ENCODE measurements around the gene FBXL20.

FBXL20 gene

GRCh38 chr17:39402244-39402889, 941 bp upstream of the FBXL20 start:
- peak; percentile 94 for DNase-seq (ENCODE audit: low spot score)
- TF ChIP-seq, protein P1, sequence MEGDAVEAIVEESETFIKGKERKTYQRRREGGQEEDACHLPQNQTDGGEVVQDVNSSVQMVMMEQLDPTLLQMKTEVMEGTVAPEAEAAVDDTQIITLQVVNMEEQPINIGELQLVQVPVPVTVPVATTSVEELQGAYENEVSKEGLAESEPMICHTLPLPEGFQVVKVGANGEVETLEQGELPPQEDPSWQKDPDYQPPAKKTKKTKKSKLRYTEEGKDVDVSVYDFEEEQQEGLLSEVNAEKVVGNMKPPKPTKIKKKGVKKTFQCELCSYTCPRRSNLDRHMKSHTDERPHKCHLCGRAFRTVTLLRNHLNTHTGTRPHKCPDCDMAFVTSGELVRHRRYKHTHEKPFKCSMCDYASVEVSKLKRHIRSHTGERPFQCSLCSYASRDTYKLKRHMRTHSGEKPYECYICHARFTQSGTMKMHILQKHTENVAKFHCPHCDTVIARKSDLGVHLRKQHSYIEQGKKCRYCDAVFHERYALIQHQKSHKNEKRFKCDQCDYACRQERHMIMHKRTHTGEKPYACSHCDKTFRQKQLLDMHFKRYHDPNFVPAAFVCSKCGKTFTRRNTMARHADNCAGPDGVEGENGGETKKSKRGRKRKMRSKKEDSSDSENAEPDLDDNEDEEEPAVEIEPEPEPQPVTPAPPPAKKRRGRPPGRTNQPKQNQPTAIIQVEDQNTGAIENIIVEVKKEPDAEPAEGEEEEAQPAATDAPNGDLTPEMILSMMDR (IDR thresholded peaks at IDR 0.05; ENCODE audit: extremely low read depth, missing control alignments): no peak

DNA sequence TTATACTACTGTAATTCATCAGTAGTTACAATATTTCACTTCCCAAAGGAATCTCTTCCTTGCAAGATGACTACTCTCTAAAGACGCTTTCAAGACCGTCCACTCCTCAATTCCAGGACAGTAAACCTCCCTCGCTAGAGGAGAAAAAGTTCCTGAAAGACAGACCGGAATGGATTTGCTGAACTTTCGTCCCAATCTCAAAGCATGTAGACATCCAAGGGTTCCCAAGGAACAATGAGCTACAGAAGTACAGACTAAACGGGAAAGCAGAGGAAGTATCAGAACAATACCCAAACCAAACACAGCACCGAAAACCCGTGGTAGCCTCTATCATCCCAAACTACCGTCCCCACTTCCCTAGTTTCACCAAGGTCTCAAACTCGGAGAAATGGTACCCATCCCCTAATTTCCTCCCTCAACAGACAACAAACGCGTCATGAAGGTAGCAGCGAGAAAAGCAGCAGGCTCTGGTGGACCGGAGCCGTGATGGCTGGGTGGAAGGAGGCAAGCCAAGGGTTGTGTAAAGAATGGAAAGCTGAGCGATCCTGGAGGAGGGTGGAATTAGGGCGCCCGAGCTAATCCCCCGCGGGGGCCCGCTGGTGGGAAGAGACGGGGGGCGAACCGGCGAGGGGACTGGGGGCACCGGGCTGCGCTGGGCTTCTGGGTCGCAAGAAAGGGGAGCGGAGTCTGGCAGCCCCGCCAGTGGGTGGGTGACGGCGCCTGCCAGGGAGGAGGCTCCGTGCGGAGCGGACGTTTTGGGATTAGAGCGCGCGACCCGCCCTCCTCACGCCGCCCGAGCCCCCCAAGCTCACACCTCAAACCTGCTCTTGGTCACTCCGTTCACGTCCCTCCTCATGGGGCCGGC, 647 bp downstream of the FBXL20 start:
- DNase-seq (ENCODE audit: low spot score): no peak
- TF ChIP-seq, protein P1 (IDR thresholded peaks at IDR 0.05; ENCODE audit: extremely low read depth, missing control alignments): no peak

DNA sequence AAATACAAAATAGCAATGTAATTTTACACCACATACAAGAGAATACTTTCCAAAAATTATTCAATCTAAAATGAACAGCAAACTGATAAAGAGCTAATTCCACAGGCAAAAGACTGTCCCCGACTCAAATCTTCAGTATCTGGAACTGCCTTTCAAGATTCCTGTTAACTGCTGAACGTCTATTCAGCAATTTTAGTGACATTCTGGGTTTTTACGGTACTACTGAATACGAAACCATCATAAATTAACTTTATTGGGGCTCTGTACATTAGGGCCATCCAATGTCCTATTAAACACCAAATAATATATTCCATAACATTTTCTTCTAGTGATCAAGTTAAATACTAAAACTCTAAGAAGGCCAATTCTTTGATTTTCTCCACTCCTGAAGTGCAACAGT, 1.6 kb downstream of the FBXL20 start:
- TF ChIP-seq, protein P1 (IDR thresholded peaks at IDR 0.05; ENCODE audit: extremely low read depth, missing control alignments): no peak
- DNase-seq (ENCODE audit: low spot score): no peak

DNA sequence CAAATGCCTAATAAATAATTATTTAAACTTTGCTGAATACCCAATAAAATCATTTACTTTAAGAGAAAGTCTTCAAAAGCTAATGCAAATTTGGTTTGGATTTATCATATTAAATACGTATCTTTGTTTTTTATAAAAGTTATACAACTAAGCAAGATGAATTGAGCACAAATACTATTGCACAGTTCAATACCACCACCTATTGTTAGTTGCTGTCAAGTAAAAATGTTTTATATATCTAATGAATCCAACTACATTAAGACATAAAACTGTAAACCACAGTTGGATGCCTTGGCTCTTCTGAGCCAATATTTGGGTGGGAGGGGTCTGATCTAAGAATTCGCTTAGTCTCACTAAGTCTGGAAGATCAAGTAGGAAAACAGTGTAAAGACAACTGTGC, 7.7 kb downstream of the FBXL20 start:
- TF ChIP-seq, protein P1 (IDR thresholded peaks at IDR 0.05; ENCODE audit: extremely low read depth, missing control alignments): no peak

DNA sequence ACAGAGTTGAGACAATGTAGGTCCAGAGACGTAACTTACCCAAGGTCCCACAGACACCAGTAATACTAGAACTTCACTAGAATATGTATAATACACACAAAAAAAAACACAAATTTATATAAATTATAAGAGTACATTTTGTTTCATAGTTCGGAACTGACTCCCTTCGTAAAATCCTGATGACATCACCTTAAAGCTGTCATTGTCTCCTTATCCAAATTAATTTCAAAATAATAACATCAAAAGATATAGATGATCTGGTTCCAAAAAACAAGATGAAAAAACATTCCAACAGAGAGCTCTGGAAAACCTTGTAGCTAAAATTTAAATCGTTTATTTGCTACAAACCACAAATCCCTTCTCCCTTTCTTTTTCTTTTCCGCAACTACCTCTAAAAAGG, 10.0 kb downstream of the FBXL20 start:
- no peak for DNase-seq (ENCODE audit: low spot score)
- TF ChIP-seq, protein P1 (IDR thresholded peaks at IDR 0.05; ENCODE audit: extremely low read depth, missing control alignments): no peak

More for the DNA sequence above, 7.7 kb downstream of the FBXL20 start:
- no peak for DNase-seq (ENCODE audit: low spot score)

DNA sequence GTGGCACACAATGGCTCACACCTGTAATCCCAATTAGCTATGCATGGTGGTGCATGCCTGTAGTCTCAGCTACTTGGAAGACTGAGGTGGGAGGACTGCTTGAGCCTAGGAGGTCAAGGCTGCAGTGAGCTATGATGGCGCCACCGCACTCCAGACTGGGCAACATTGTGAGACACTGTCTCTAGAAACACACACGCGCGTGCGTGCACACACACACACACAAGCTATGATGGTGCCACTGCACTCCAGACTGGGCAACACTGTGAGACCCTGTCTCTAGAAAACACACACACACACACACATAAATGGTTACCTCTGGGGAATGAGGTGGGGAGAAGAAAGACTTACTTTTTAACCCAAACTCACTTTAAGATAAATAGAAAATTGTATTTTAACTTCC, 16.4 kb downstream of the FBXL20 start:
- TF ChIP-seq, protein P1 (IDR thresholded peaks at IDR 0.05; ENCODE audit: extremely low read depth, missing control alignments): no peak
- DNase-seq (ENCODE audit: low spot score): no peak

DNA sequence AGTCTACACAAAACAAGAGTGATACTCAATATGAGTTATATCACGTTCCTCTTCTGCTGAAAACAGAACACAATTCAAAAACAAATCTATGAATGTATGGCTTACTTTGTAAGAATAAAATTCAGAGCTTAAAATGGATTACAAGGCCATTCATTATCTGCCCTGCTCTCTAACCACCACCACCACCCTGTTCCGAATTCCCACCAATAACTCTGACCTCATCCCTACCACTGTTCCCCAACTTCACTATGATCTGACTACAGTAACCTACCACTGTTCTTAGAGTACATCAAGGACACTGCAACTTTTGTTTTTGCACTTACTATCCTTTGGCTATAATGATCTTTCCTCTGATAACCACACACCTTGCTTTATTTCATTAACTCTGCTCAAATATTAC, 21.3 kb downstream of the FBXL20 start:
- TF ChIP-seq, protein P1 (IDR thresholded peaks at IDR 0.05; ENCODE audit: extremely low read depth, missing control alignments): no peak

More for the DNA sequence above, 21.3 kb downstream of the FBXL20 start:
- DNase-seq (ENCODE audit: low spot score): no peak

Measured in GM20000 (cell line).